Endodermal cell (in vitro differentiated cells): Measurements from ENCODE around the gene KCTD10. TPM values are rescaled to one million over a fixed set of nuclear protein-coding genes. Genes with fewer than 3 reads are reported as not detected.
"Not testable (repeated sequence)": the region's sequence is repeated elsewhere in the genome, so short reads cannot be mapped to it uniquely, and the experiment has no call there.

ENCODE experiments used
- DNase-seq: peaks from one replicate; pipeline ENCODE4 v3.0.0-alpha.2; 2017
- H3K27ac ChIP-seq: 2 replicates; pipeline ENCODE4 v1.5.1; 2013; ENCODE audit warnings: mild to moderate bottlenecking, low read depth, low read length, moderate library complexity
- H3K27me3 ChIP-seq: 2 replicates; pipeline ENCODE4 v1.6.1; 2013; ENCODE audit warnings: mild to moderate bottlenecking, low read length, moderate library complexity; ENCODE audit not compliant: insufficient read depth, control insufficient read depth, poor library complexity, severe bottlenecking
- H3K36me3 ChIP-seq: 2 replicates; pipeline ENCODE4 v1.7.0; 2013; ENCODE audit warnings: mild to moderate bottlenecking, low read length, moderate library complexity; ENCODE audit not compliant: control insufficient read depth, insufficient read depth
- H3K4me1 ChIP-seq: one replicate; pipeline ENCODE4 v1.7.0; 2013; ENCODE audit warnings: low read length; ENCODE audit not compliant: control insufficient read depth, insufficient read depth
- H3K4me3 ChIP-seq: 2 replicates; pipeline ENCODE4 v1.5.1; 2013; ENCODE audit warnings: mild to moderate bottlenecking, low read length, moderate library complexity
- H3K9ac ChIP-seq: 2 replicates; pipeline ENCODE4 v1.6.1; 2013; ENCODE audit warnings: mild to moderate bottlenecking, low read length, moderate library complexity; ENCODE audit not compliant: poor library complexity, severe bottlenecking; ENCODE audit errors: extremely low read depth
- H3K9me3 ChIP-seq: 2 replicates; pipeline ENCODE4 v1.6.1; 2013; ENCODE audit warnings: mild to moderate bottlenecking, low read length, moderate library complexity; ENCODE audit not compliant: control insufficient read depth
- H3K27ac Mint-ChIP-seq: 2 replicates; pipeline ENCODE4 v1.8.0; 2020; ENCODE audit warnings: mixed read lengths
- H3K27me3 Mint-ChIP-seq: 2 replicates; pipeline ENCODE4 v1.8.0; 2021; ENCODE audit warnings: mild to moderate bottlenecking, mixed read lengths; ENCODE audit not compliant: insufficient read depth
- H3K36me3 Mint-ChIP-seq: 2 replicates; pipeline ENCODE4 v1.8.0; 2020; ENCODE audit warnings: low read depth, mixed read lengths
- H3K4me1 Mint-ChIP-seq: 2 replicates; pipeline ENCODE4 v1.8.0; 2020; ENCODE audit warnings: mixed read lengths
- H3K4me3 Mint-ChIP-seq: 2 replicates; pipeline ENCODE4 v1.8.0; 2020; ENCODE audit warnings: mild to moderate bottlenecking, moderate library complexity, mixed read lengths
- H3K9me3 Mint-ChIP-seq: 2 replicates; pipeline ENCODE4 v1.8.0; 2020; ENCODE audit warnings: mild to moderate bottlenecking, mixed read lengths
- WGBS, 2 experiments: methylation state at CpG; one replicate each; pipeline versions ENCODE4 v1.1.5 to v1.1.7; 2013; ENCODE audit warnings: missing lambda C conversion rate in 2 of 2, mixed read lengths in 1 of 2; ENCODE audit not compliant: insufficient coverage in 1 of 2, insufficient read length in 1 of 2; 5-methylcytosine and 5-hydroxymethylcytosine counted together
- total RNA-seq, 2 donors: library from RNA; stranded (reverse); fragmentation: NEBNext Ultra II Directional in 1 of 2; extraction: Animal tissue kit (Norgen Biotek cat#: 25700) in 1 of 2; gene quantifications; 2 replicates in 1 of 2; 3 replicates in 1 of 2; pipeline ENCODE4 v1.2.1, GENCODE V29; 2021
- TF ChIP-seq, protein P1 (sequence below): fragments of 200-600 bp; sonication (generic); conservative IDR thresholded peaks from 2 replicates; pipeline ENCODE4 v1.5.0; 2021; ENCODE audit warnings: antibody characterized with exemption, mild to moderate bottlenecking

KCTD10 gene
- total RNA-seq, 2 donors from 2014 or later: 50.9 to 53.5 TPM

DNA sequence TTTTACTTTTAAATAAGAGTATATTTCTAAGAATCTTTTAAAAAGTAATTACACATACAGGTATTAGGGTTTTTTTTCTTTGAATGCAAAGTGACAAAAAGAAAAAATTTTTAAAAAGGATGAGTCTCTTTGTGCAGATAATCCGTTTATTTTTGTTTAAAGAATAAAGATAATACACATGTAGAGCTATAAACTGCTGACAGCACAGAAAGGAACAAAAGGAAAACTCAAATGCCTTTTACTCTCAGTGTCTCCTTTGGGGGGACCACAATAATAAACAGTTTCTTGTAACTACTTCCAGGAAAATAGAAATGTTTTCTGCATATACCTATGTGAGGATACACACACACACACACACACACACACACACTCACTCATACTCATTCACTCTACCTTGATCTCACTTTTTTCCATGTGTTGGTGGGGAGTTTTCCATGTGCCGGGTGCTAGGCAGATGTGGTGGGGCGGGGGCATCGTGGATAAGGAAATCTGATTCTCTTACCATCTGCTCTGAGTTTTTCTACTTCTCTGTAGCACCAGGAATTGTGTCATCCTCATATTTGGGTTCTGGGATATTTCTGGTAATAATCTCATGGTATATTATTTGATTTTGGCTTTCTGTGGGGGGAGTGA is 58.1 kb downstream of the KCTD10 start:
- DNase-seq: no peak
- Mint-ChIP-seq H3K4me3 (no peak overlapping the region), H3K4me1 (no peaks in the 10 kb centered on the region), H3K27ac (no peak overlapping the region), H3K9me3 (peaks cover 2% of the 10 kb centered on the region), H3K36me3 (no peaks in the 10 kb centered on the region), H3K27me3 (peaks cover 2% of the 10 kb centered on the region)
- TF ChIP-seq, protein P1, sequence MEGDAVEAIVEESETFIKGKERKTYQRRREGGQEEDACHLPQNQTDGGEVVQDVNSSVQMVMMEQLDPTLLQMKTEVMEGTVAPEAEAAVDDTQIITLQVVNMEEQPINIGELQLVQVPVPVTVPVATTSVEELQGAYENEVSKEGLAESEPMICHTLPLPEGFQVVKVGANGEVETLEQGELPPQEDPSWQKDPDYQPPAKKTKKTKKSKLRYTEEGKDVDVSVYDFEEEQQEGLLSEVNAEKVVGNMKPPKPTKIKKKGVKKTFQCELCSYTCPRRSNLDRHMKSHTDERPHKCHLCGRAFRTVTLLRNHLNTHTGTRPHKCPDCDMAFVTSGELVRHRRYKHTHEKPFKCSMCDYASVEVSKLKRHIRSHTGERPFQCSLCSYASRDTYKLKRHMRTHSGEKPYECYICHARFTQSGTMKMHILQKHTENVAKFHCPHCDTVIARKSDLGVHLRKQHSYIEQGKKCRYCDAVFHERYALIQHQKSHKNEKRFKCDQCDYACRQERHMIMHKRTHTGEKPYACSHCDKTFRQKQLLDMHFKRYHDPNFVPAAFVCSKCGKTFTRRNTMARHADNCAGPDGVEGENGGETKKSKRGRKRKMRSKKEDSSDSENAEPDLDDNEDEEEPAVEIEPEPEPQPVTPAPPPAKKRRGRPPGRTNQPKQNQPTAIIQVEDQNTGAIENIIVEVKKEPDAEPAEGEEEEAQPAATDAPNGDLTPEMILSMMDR: no peak
- no peaks in the 10 kb centered on the region for H3K36me3 ChIP-seq
- 67 to 100% methylated on average over 2 to 4 of the region's 4 CpGs for WGBS, 2 experiments
- no peak overlapping the region for H3K9ac ChIP-seq
- no peaks in the 10 kb centered on the region for H3K27me3 ChIP-seq
- H3K27ac ChIP-seq: no peak overlapping the region
- H3K9me3 ChIP-seq: no peaks in the 10 kb centered on the region
- no peaks in the 10 kb centered on the region for H3K4me1 ChIP-seq
- H3K4me3 ChIP-seq: no peak overlapping the region

DNA sequence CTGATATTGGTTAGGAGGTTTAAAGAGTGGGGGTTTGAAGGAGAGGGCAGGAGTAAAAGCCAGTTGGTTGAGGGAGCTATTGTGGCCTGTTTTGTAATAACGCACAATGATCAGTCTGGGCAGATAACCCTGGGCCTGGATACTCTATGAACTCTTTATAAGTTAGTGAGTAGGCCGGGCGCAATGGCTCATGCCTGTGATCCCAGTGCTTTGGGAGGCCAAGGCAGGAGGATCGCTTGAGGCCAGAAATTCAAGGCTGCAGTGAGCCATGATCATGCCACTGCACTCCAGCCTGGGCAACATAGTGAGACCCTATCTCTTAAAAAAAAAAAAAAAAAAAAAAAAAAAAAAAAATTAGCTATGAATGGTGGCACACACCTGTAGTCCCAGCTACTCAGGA is 71.0 kb downstream of the KCTD10 start:
- not testable (repeated sequence) for H3K36me3 ChIP-seq, H3K4me1 ChIP-seq, DNase-seq, H3K9me3 Mint-ChIP-seq, H3K36me3 Mint-ChIP-seq, H3K9me3 ChIP-seq, H3K27ac ChIP-seq, H3K4me3 ChIP-seq, H3K27ac Mint-ChIP-seq, H3K4me3 Mint-ChIP-seq, H3K4me1 Mint-ChIP-seq, H3K9ac ChIP-seq
- peaks cover 13% of the 10 kb centered on the region for H3K27me3 ChIP-seq
- H3K27me3 Mint-ChIP-seq: peaks cover 20% of the 10 kb centered on the region
- 96 to 100% methylated on average over 4 of the region's 4 CpGs for WGBS, 2 experiments

DNA sequence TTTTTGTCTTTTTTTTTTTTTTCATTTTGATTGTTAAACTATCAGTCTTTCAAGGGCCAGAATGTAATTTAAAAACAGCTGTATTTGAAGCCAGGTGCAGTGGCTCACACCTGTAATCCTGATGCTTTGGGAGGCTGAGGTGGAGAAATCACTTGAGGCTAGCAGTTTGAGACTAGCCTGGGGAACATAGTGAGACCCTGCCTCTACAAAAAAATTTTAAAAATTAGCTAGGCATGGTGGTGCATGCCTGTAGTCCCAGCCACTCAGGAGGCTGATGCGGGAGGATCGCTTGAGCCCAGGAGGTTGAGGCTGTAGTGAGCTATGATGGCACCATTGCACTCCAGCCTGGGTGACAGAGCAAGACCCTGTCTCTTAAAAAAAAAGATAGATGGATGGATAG is 72.3 kb downstream of the KCTD10 start:
- H3K4me3 Mint-ChIP-seq, H3K9me3 Mint-ChIP-seq, H3K9ac ChIP-seq, H3K9me3 ChIP-seq, DNase-seq, H3K36me3 ChIP-seq, H3K4me1 Mint-ChIP-seq, H3K36me3 Mint-ChIP-seq, H3K4me3 ChIP-seq, H3K4me1 ChIP-seq, H3K27ac Mint-ChIP-seq, H3K27ac ChIP-seq: not testable (repeated sequence)
- peaks cover 23% of the 10 kb centered on the region for H3K27me3 Mint-ChIP-seq
- peaks cover 18% of the 10 kb centered on the region for H3K27me3 ChIP-seq
- WGBS, 2 experiments: 94 to 100% methylated on average over 2 of the region's 2 CpGs

Other genes starting within 250 kb of the KCTD10 start
- gene FOXN4, start 168.0 kb downstream of the KCTD10 start, total RNA-seq: under 1 TPM; 0.20 to 0.55 TPM
- gene MYO1H, start 129.4 kb downstream of the KCTD10 start, total RNA-seq: not detected
- gene UBE3B, start 334 bp upstream of the KCTD10 start, total RNA-seq: 10 to 100 TPM; 32.0 to 39.8 TPM
- 10 to 100 TPM; 24.9 to 28.2 TPM for gene MMAB, start 96.2 kb upstream of the KCTD10 start, total RNA-seq
- 10 to 100 TPM; 12.8 to 22.6 TPM for gene MVK, start 96.5 kb upstream of the KCTD10 start, total RNA-seq
- 10 to 100 TPM; 21.6 to 24.4 TPM for gene FAM222A, start 236.5 kb upstream of the KCTD10 start, total RNA-seq